ENCODE results near the gene GCN1. TPM values are rescaled to one million over a fixed set of nuclear protein-coding genes. Genes with fewer than 3 reads are reported as not detected.
A peak's percentile ranks its signal among the peaks of the same experiment; 100 is the strongest.

Gene GCN1
- total and polyA plus RNA-seq, 10 of the 15 experiments (the other 5 are each of a cell fraction or from before 2014, with no cell fraction given): 10.8 to 150 (median 58.3) TPM

DNA sequence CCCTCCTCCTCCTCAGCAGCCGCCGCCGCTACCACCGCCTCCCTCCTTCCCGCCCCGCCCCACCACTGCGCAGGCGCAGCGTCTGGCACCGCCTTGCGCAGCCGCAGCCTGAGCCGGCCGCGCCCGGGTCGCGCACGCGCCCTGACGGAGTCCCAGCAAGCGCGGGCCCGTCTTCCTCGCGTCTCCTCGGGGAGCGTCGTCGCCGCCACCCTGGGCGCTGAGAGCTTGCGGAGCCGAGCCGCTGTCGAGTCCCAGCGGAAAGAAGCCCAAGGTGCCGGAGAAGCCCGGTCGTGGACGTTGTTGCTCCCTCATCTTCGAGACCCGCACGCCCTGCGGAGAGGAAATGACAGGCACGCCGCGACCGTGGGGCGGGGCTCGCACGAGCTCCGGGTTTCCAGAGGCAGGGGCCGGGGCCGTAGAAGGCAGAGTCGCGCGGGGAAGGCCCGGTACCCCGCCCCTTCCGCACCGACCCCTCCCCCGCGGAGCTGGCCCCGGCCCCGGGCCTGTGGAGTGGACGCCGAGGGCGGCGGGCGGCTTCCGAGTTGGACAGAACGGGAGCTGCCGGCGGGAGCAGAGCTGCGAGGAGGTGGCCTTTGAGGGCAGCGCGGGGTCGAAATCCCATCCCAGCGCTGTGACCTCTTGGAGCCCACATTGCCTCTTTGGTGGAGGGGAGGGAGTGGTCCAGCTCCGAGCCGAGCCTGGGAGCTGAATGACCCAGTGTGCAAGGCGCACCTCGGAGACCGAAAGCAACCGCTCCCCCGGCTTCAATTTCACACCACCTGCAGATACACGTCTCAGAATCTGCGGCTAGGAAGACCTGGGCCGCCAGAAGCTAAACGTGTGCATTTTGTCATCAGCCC is 77.5 kb downstream of the GCN1 start (continued):
- TF ChIP-seq, protein P1, sequence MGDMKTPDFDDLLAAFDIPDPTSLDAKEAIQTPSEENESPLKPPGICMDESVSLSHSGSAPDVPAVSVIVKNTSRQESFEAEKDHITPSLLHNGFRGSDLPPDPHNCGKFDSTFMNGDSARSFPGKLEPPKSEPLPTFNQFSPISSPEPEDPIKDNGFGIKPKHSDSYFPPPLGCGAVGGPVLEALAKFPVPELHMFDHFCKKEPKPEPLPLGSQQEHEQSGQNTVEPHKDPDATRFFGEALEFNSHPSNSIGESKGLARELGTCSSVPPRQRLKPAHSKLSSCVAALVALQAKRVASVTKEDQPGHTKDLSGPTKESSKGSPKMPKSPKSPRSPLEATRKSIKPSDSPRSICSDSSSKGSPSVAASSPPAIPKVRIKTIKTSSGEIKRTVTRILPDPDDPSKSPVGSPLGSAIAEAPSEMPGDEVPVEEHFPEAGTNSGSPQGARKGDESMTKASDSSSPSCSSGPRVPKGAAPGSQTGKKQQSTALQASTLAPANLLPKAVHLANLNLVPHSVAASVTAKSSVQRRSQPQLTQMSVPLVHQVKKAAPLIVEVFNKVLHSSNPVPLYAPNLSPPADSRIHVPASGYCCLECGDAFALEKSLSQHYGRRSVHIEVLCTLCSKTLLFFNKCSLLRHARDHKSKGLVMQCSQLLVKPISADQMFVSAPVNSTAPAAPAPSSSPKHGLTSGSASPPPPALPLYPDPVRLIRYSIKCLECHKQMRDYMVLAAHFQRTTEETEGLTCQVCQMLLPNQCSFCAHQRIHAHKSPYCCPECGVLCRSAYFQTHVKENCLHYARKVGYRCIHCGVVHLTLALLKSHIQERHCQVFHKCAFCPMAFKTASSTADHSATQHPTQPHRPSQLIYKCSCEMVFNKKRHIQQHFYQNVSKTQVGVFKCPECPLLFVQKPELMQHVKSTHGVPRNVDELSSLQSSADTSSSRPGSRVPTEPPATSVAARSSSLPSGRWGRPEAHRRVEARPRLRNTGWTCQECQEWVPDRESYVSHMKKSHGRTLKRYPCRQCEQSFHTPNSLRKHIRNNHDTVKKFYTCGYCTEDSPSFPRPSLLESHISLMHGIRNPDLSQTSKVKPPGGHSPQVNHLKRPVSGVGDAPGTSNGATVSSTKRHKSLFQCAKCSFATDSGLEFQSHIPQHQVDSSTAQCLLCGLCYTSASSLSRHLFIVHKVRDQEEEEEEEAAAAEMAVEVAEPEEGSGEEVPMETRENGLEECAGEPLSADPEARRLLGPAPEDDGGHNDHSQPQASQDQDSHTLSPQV (IDR thresholded peaks at IDR 0.05): no peak
- TF ChIP-seq SMAD1 (IDR thresholded peaks at IDR 0.05; ENCODE audit: low read depth, partially characterized antibody) (no peak), SMAD5 (IDR thresholded peaks at IDR 0.05; ENCODE audit: low read depth) (peak; percentile 83), STAT3 (IDR thresholded peaks at IDR 0.05; ENCODE audit: low read depth, low read length) (no peak), TAF1 (IDR thresholded peaks at IDR 0.05; ENCODE audit: borderline replicate concordance, low read depth, low read length) (peak; percentile 51), TCF3 (IDR thresholded peaks at IDR 0.05; ENCODE audit: borderline replicate concordance, insufficient read depth, low read depth, low read length) (0 out of 2 replicates have a peak, but pooled peaks have one; percentile 17), POLR2AphosphoS5 (IDR thresholded peaks at IDR 0.05; ENCODE audit: low read length) (peak; percentile 82), POU2F2 (IDR thresholded peaks at IDR 0.05; ENCODE audit: borderline replicate concordance, low read depth, low read length) (peak; percentile 25; the same call in 1 of the 3 replicates), BHLHE40 (IDR thresholded peaks at IDR 0.05; ENCODE audit: borderline replicate concordance in 1 of 2, low read depth in 2 of 2, low read length in 1 of 2) (peak; percentile 60 to 87; a peak in 3 of 4 replicates), EP300 (IDR thresholded peaks at IDR 0.05; ENCODE audit: borderline replicate concordance in 1 of 2, control insufficient read depth in 1 of 2, low read depth in 2 of 2, low read length in 2 of 2) (no peak), HDAC2 (IDR thresholded peaks at IDR 0.05) (no peak), BCL11A (IDR thresholded peaks at IDR 0.05; ENCODE audit: low read depth, low read length) (no peak)
- TF ChIP-seq, protein P2, sequence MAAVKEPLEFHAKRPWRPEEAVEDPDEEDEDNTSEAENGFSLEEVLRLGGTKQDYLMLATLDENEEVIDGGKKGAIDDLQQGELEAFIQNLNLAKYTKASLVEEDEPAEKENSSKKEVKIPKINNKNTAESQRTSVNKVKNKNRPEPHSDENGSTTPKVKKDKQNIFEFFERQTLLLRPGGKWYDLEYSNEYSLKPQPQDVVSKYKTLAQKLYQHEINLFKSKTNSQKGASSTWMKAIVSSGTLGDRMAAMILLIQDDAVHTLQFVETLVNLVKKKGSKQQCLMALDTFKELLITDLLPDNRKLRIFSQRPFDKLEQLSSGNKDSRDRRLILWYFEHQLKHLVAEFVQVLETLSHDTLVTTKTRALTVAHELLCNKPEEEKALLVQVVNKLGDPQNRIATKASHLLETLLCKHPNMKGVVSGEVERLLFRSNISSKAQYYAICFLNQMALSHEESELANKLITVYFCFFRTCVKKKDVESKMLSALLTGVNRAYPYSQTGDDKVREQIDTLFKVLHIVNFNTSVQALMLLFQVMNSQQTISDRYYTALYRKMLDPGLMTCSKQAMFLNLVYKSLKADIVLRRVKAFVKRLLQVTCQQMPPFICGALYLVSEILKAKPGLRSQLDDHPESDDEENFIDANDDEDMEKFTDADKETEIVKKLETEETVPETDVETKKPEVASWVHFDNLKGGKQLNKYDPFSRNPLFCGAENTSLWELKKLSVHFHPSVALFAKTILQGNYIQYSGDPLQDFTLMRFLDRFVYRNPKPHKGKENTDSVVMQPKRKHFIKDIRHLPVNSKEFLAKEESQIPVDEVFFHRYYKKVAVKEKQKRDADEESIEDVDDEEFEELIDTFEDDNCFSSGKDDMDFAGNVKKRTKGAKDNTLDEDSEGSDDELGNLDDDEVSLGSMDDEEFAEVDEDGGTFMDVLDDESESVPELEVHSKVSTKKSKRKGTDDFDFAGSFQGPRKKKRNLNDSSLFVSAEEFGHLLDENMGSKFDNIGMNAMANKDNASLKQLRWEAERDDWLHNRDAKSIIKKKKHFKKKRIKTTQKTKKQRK (IDR thresholded peaks at IDR 0.05; ENCODE audit: low read depth, low read length): no peak
- TF ChIP-seq, protein P3, sequence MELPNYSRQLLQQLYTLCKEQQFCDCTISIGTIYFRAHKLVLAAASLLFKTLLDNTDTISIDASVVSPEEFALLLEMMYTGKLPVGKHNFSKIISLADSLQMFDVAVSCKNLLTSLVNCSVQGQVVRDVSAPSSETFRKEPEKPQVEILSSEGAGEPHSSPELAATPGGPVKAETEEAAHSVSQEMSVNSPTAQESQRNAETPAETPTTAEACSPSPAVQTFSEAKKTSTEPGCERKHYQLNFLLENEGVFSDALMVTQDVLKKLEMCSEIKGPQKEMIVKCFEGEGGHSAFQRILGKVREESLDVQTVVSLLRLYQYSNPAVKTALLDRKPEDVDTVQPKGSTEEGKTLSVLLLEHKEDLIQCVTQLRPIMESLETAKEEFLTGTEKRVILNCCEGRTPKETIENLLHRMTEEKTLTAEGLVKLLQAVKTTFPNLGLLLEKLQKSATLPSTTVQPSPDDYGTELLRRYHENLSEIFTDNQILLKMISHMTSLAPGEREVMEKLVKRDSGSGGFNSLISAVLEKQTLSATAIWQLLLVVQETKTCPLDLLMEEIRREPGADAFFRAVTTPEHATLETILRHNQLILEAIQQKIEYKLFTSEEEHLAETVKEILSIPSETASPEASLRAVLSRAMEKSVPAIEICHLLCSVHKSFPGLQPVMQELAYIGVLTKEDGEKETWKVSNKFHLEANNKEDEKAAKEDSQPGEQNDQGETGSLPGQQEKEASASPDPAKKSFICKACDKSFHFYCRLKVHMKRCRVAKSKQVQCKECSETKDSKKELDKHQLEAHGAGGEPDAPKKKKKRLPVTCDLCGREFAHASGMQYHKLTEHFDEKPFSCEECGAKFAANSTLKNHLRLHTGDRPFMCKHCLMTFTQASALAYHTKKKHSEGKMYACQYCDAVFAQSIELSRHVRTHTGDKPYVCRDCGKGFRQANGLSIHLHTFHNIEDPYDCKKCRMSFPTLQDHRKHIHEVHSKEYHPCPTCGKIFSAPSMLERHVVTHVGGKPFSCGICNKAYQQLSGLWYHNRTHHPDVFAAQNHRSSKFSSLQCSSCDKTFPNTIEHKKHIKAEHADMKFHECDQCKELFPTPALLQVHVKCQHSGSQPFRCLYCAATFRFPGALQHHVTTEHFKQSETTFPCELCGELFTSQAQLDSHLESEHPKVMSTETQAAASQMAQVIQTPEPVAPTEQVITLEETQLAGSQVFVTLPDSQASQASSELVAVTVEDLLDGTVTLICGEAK (IDR thresholded peaks at IDR 0.05; ENCODE audit: borderline replicate concordance): no peak
- TF ChIP-seq, protein P4, sequence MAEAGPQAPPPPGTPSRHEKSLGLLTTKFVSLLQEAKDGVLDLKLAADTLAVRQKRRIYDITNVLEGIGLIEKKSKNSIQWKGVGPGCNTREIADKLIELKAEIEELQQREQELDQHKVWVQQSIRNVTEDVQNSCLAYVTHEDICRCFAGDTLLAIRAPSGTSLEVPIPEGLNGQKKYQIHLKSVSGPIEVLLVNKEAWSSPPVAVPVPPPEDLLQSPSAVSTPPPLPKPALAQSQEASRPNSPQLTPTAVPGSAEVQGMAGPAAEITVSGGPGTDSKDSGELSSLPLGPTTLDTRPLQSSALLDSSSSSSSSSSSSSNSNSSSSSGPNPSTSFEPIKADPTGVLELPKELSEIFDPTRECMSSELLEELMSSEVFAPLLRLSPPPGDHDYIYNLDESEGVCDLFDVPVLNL (IDR thresholded peaks at IDR 0.05; ENCODE audit: low read depth, low read length): no peak
